SK-N-SH treated with all-trans-retinoic acid at 6 μM for 48 hours (cell line): Measurements from ENCODE around the gene BZW1.

Experiments used
- ATAC-seq: fragments of 200-7000 bp; cut with Tn5 transposase; 3 replicates; pipeline ENCODE4 v1.9.1; 2020; ENCODE audit warnings: mild to moderate bottlenecking, moderate library complexity
- ARNTL ChIP-seq: fragments of 450-650 bp; formaldehyde crosslinking; IDR thresholded peaks from 2 replicates; pipeline ENCODE4 v1.5.0; 2020; ENCODE audit warnings: low read depth, mild to moderate bottlenecking, moderate library complexity, borderline replicate concordance
- BACH2 ChIP-seq: fragments of 250-450 bp; sonication (Bioruptor Pico); IDR thresholded peaks from 2 replicates; pipeline ENCODE4 v1.9.0; 2021; ENCODE audit warnings: mild to moderate bottlenecking, borderline replicate concordance
- CSDC2 ChIP-seq: fragments of 250-450 bp; sonication (Bioruptor Pico); IDR thresholded peaks from 2 replicates; pipeline ENCODE4 v1.5.0; 2020; ENCODE audit warnings: mild to moderate bottlenecking, moderate library complexity
- ESRRG ChIP-seq: fragments of 250-450 bp; sonication (Bioruptor Pico); IDR thresholded peaks from 2 replicates; pipeline ENCODE4 v1.6.1; 2021; ENCODE audit warnings: mild to moderate bottlenecking
- GLIS3 ChIP-seq: fragments of 250-450 bp; sonication (Bioruptor Pico); IDR thresholded peaks from 2 replicates; pipeline ENCODE4 v1.5.0; 2020; ENCODE audit warnings: mild to moderate bottlenecking, moderate library complexity
- ISL1 ChIP-seq: fragments of 250-450 bp; sonication (Bioruptor Pico); IDR thresholded peaks from 2 replicates; pipeline ENCODE4 v2.1.2; 2022; ENCODE audit warnings: mild to moderate bottlenecking, moderate library complexity
- OSR1 ChIP-seq: fragments of 250-450 bp; sonication (Bioruptor Pico); IDR thresholded peaks from 2 replicates; pipeline ENCODE4 v1.8.0; 2022; ENCODE audit warnings: moderate library complexity, mild to moderate bottlenecking, inconsistent platforms
- PPARA ChIP-seq: fragments of 250-450 bp; sonication (Bioruptor Pico); IDR thresholded peaks from 2 replicates; pipeline ENCODE4 v1.5.0; 2020; ENCODE audit warnings: mild to moderate bottlenecking, borderline replicate concordance
- RARB ChIP-seq: fragments of 250-450 bp; sonication (Bioruptor Pico); IDR thresholded peaks from 2 replicates; pipeline ENCODE4 v1.8.0; 2021; ENCODE audit warnings: mild to moderate bottlenecking, moderate library complexity
- SNAI2 ChIP-seq: fragments of 250-450 bp; sonication (Bioruptor Pico); IDR thresholded peaks from 2 replicates; pipeline ENCODE4 v1.5.0; 2020; ENCODE audit warnings: mild to moderate bottlenecking, moderate library complexity
- TCF4 ChIP-seq: fragments of 250-450 bp; sonication (Bioruptor Pico); IDR thresholded peaks from 2 replicates; pipeline ENCODE4 v1.8.0; 2021; ENCODE audit warnings: mild to moderate bottlenecking, moderate library complexity, borderline replicate concordance
- TOX ChIP-seq: fragments of 250-450 bp; sonication (Bioruptor Pico); IDR thresholded peaks from 2 replicates; pipeline ENCODE4 v1.8.0; 2021; ENCODE audit warnings: mild to moderate bottlenecking, moderate library complexity, borderline replicate concordance
- ZC3H10 ChIP-seq: fragments of 250-450 bp; sonication (Bioruptor Pico); IDR thresholded peaks from 2 replicates; pipeline ENCODE4 v1.5.1; 2021; ENCODE audit warnings: mild to moderate bottlenecking, moderate library complexity
- ZFP3 ChIP-seq: fragments of 250-450 bp; sonication (Bioruptor Pico); IDR thresholded peaks from 2 replicates; pipeline ENCODE4 v1.5.0; 2020; ENCODE audit warnings: mild to moderate bottlenecking, moderate library complexity
- ZNF565 ChIP-seq: fragments of 450-650 bp; formaldehyde crosslinking; conservative IDR thresholded peaks from 2 replicates; pipeline ENCODE4 v1.5.0; 2020; ENCODE audit warnings: low read depth, mild to moderate bottlenecking, moderate library complexity
- ZNF70 ChIP-seq: fragments of 450-650 bp; formaldehyde crosslinking; IDR thresholded peaks from 2 replicates; pipeline ENCODE4 v1.5.0; 2020; ENCODE audit warnings: mild to moderate bottlenecking, moderate library complexity
- ZNF8 ChIP-seq: fragments of 450-650 bp; formaldehyde crosslinking; IDR thresholded peaks from 2 replicates; pipeline ENCODE4 v1.5.0; 2020; ENCODE audit warnings: mild to moderate bottlenecking, moderate library complexity
- TF ChIP-seq, protein P1 (sequence below): fragments of 250-450 bp; sonication (Bioruptor Pico); IDR thresholded peaks from 2 replicates; pipeline ENCODE4 v1.5.0; 2020; ENCODE audit warnings: mild to moderate bottlenecking, moderate library complexity
- TF ChIP-seq, protein P2 (sequence below): fragments of 250-450 bp; sonication (Bioruptor Pico); IDR thresholded peaks from 2 replicates; pipeline ENCODE4 v1.8.0; 2020; ENCODE audit warnings: mild to moderate bottlenecking, moderate library complexity, borderline replicate concordance
- TF ChIP-seq, protein P3 (sequence below): fragments of 250-450 bp; sonication (Bioruptor Pico); IDR thresholded peaks from 2 replicates; pipeline ENCODE4 v1.8.0; 2021; ENCODE audit warnings: low read depth, mild to moderate bottlenecking, moderate library complexity, borderline replicate concordance
- TF ChIP-seq, protein P4 (sequence below): fragments of 250-450 bp; sonication (Bioruptor Pico); IDR thresholded peaks from 2 replicates; pipeline ENCODE4 v1.5.1; 2021; ENCODE audit warnings: mild to moderate bottlenecking, moderate library complexity

The BZW1 gene

DNA sequence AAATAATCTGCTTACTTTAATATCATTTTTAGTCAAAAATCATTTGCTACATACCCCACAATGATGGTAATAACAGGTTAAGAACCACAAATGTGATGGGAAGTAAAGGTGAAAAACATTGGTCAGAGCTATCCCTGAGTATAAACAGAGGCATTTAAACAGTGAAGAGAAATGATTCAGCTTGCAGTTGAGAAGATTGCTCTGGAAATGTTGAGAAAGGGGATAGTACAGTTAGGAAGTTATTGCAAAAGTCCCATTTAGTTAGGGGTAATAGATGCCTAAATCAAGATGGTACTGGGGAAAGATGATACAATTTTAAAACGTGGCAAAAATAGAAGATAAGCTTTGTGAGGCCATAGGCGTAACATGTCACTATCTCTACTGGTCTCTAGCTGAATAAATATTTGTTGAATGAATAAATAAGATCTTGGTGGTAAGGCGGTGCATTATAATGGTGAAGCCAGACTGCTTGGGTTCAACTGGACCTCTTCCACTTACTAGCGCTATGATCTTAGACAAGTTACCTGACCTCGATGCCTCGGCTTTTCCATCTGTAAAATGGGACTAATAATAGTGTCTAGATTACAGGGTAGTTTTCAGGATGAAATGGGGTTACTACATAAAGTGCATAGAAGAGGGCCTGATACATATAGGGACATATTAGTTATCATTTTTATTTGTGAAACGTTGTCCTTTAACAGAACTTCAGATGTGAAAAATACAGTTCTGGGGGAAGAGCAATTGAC is 2.0 kb upstream of the BZW1 start:
- ATAC-seq = no peak
- TF ChIP-seq ZFP3 (CRISPR knock-in tag) = no peak
- no peak for TF ChIP-seq BACH2 (CRISPR knock-in tag)
- no peak for TF ChIP-seq GLIS3 (CRISPR knock-in tag)
- TF ChIP-seq, protein P1, sequence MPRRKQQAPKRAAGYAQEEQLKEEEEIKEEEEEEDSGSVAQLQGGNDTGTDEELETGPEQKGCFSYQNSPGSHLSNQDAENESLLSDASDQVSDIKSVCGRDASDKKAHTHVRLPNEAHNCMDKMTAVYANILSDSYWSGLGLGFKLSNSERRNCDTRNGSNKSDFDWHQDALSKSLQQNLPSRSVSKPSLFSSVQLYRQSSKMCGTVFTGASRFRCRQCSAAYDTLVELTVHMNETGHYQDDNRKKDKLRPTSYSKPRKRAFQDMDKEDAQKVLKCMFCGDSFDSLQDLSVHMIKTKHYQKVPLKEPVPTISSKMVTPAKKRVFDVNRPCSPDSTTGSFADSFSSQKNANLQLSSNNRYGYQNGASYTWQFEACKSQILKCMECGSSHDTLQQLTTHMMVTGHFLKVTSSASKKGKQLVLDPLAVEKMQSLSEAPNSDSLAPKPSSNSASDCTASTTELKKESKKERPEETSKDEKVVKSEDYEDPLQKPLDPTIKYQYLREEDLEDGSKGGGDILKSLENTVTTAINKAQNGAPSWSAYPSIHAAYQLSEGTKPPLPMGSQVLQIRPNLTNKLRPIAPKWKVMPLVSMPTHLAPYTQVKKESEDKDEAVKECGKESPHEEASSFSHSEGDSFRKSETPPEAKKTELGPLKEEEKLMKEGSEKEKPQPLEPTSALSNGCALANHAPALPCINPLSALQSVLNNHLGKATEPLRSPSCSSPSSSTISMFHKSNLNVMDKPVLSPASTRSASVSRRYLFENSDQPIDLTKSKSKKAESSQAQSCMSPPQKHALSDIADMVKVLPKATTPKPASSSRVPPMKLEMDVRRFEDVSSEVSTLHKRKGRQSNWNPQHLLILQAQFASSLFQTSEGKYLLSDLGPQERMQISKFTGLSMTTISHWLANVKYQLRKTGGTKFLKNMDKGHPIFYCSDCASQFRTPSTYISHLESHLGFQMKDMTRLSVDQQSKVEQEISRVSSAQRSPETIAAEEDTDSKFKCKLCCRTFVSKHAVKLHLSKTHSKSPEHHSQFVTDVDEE (CRISPR knock-in tag) = no peak
- TF ChIP-seq SNAI2 (CRISPR knock-in tag) = no peak
- TF ChIP-seq, protein P2, sequence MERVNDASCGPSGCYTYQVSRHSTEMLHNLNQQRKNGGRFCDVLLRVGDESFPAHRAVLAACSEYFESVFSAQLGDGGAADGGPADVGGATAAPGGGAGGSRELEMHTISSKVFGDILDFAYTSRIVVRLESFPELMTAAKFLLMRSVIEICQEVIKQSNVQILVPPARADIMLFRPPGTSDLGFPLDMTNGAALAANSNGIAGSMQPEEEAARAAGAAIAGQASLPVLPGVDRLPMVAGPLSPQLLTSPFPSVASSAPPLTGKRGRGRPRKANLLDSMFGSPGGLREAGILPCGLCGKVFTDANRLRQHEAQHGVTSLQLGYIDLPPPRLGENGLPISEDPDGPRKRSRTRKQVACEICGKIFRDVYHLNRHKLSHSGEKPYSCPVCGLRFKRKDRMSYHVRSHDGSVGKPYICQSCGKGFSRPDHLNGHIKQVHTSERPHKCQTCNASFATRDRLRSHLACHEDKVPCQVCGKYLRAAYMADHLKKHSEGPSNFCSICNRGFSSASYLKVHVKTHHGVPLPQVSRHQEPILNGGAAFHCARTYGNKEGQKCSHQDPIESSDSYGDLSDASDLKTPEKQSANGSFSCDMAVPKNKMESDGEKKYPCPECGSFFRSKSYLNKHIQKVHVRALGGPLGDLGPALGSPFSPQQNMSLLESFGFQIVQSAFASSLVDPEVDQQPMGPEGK (CRISPR knock-in tag) = no peak
- TF ChIP-seq, protein P3, sequence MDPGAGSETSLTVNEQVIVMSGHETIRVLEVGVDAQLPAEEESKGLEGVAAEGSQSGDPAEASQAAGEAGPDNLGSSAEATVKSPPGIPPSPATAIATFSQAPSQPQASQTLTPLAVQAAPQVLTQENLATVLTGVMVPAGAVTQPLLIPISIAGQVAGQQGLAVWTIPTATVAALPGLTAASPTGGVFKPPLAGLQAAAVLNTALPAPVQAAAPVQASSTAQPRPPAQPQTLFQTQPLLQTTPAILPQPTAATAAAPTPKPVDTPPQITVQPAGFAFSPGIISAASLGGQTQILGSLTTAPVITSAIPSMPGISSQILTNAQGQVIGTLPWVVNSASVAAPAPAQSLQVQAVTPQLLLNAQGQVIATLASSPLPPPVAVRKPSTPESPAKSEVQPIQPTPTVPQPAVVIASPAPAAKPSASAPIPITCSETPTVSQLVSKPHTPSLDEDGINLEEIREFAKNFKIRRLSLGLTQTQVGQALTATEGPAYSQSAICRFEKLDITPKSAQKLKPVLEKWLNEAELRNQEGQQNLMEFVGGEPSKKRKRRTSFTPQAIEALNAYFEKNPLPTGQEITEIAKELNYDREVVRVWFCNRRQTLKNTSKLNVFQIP (CRISPR knock-in tag) = no peak
- TF ChIP-seq ZNF8 (CRISPR knock-in tag) = no peak
- TF ChIP-seq ARNTL = no peak
- TF ChIP-seq PPARA (CRISPR knock-in tag) = no peak
- TF ChIP-seq CSDC2 (CRISPR knock-in tag) = no peak
- TF ChIP-seq RARB (CRISPR knock-in tag) = no peak
- TF ChIP-seq, protein P4, sequence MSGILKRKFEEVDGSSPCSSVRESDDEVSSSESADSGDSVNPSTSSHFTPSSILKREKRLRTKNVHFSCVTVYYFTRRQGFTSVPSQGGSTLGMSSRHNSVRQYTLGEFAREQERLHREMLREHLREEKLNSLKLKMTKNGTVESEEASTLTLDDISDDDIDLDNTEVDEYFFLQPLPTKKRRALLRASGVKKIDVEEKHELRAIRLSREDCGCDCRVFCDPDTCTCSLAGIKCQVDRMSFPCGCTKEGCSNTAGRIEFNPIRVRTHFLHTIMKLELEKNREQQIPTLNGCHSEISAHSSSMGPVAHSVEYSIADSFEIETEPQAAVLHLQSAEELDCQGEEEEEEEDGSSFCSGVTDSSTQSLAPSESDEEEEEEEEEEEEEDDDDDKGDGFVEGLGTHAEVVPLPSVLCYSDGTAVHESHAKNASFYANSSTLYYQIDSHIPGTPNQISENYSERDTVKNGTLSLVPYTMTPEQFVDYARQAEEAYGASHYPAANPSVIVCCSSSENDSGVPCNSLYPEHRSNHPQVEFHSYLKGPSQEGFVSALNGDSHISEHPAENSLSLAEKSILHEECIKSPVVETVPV = no peak

DNA sequence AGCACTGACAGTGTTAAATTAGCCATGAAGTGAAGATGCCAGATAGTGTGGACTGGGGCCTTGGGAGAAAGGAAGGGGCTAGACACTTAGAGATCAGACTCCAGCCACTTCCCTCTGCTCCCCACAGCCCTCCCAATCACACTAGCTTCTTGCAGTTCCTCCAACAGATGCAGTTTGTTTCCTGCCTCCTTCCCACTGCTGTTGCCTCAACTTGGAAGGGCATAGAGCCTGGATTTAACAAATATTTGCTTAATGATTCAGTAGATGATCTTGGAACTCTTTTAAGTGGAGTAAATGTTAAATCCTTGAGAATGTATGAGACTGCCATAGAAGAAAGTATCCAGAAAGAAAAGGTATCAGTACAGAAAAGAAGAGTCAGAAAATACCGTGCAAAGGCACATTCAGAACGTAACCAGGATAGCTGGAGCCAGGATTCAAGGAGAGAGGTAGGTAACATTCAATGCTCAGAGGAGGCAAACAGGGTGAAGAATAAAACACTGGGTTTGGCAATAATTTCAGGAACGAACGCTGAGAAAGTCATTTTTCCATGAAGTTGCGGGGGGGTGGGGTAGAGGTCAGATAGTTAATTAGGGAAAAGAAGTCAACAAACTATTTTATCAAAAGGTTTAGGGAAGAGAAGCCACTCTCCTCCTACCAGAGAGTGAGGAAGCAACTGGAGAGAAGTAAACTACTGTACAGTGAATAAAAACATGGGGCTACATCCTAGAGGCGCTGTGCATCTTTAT is 1.3 kb upstream of the BZW1 start:
- TF ChIP-seq PPARA (CRISPR knock-in tag) = no peak
- TF ChIP-seq OSR1 (CRISPR knock-in tag) = no peak
- TF ChIP-seq TCF4 = no peak
- TF ChIP-seq ZFP3 (CRISPR knock-in tag) = no peak
- TF ChIP-seq ZNF565 (CRISPR knock-in tag) = no peak
- no peak for TF ChIP-seq ESRRG (CRISPR knock-in tag)
- no peak for TF ChIP-seq ISL1 (CRISPR knock-in tag)
- TF ChIP-seq TOX (CRISPR knock-in tag) = no peak
- no peak for TF ChIP-seq RARB (CRISPR knock-in tag)
- TF ChIP-seq GLIS3 (CRISPR knock-in tag) = no peak
- TF ChIP-seq ZC3H10 (CRISPR knock-in tag) = no peak
- no peak for TF ChIP-seq ARNTL
- TF ChIP-seq SNAI2 (CRISPR knock-in tag) = no peak
- no peak for TF ChIP-seq ZNF70 (CRISPR knock-in tag)
- TF ChIP-seq, protein P2 (CRISPR knock-in tag) = no peak
- TF ChIP-seq, protein P4 = no peak
- ATAC-seq = peak; percentile 3; the same call in 1 of the 3 replicates
